Measurements from ENCODE around the gene CHMP6. TPM values are rescaled to one million over a fixed set of nuclear protein-coding genes. Genes with fewer than 3 reads are reported as not detected.

The CHMP6 gene
- total and polyA plus RNA-seq, 4 donors: 9.6 to 24.0 (median 16.7) TPM

DNA sequence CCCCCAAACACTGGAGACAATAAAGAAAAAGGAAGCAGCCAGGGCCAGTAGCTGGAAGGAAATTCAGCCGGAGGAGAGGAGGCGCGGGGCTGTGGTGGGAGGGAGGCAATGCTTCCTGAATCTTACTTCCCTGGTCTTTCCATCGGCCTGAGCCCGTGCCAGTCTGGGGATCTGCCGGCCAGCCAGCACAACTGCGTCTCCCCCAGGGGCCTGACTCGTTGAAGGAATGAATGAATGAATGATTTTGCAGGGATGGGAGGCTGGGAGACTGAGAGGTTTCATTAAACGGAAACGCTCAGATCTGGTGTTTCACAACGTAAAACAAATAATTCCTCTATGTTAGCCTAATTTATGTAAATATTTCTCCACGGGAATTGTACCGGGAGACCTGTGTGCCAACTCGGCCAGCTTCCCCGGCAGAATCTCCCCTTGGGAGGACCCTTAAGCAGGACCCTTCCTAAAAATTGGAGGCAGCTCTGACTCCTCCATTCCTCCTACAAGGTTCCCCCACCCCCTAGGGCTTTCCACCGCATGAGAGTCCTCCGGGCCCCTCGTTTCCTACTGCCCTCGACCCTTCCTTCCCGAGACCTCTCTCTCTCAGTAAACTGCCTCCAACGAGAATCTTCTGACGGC is 42.0 kb downstream of the CHMP6 start:
- no peak for DNase-seq (ENCODE audit: low spot score)
- H3K9ac ChIP-seq (ENCODE audit: low read depth in 1 of 2, low read length in 2 of 2): peak overlapping the region in 1 of 2 donors; percentile 55

DNA sequence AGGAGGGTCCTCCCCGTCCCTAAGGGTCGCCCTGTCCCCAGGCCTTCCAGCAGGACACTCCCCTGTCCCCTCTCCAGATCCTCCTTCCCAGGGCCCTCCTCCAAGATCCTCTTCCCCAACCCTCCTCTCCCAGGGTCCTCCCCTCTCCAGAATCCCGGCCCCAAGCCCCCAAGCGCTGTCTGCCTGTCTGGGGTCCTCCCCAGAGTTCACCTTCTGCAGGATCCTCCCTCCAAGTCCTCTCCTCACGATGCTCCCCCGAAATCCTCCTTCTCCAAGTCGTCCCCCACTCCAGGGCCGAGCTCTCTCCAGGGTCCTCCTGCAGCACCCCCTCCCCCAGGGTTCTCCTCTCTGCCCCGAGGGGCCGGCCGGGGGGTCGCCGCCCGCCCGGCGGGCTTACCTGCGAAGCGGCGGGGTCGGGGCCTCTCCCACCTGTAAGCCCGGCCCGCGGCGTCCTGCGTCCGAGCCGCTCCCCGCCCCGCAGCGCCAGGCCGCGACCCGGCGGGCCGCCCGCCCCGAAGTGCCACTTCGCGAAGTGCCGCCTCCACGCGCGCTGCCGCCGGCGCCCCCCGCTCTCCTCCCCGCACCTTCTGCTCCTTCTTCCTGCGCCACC is 42.6 kb downstream of the CHMP6 start:
- DNase-seq (ENCODE audit: low spot score): no peak
- Histone ChIP-seq H3K4me1 (ENCODE audit: control insufficient read depth in 4 of 4, insufficient read depth in 4 of 4, low read length in 3 of 4) (peaks cover 24 to 76% (median 54%) of the 10 kb centered on the region in 4 donors), H3K9me3 (ENCODE audit: control insufficient read depth in 4 of 4, low read length in 3 of 4) (no peaks in the 10 kb centered on the region), H3K27ac (ENCODE audit: low read depth in 1 of 2, low read length in 2 of 2) (peak overlapping the region; percentile 55 to 61), H3K4me3 (ENCODE audit: low read depth in 1 of 3, low read length in 3 of 3) (peak overlapping the region; percentile 54 to 72 (median 57)), H3K36me3 (ENCODE audit: control insufficient read depth in 4 of 4, insufficient read depth in 3 of 4, low read depth in 1 of 4, low read length in 3 of 4) (no peaks in the 10 kb centered on the region), H3K27me3 (ENCODE audit: control insufficient read depth in 4 of 4, insufficient read depth in 4 of 4, low read length in 3 of 4) (no peaks in the 10 kb centered on the region), H3K9ac (ENCODE audit: low read depth in 1 of 2, low read length in 2 of 2) (peak overlapping the region; percentile 2 to 55)
- WGBS: under 1% methylated on average over 49 of the region's 49 CpGs
- TF ChIP-seq GABPA (IDR thresholded peaks at IDR 0.05 in 1 of 2, conservative IDR thresholded peaks at IDR 0.05 in 1 of 2) (no peak), JUND (IDR thresholded peaks at IDR 0.05) (no peak), SP1 (IDR thresholded peaks at IDR 0.05) (no peak), EGR1 (IDR thresholded peaks at IDR 0.05; ENCODE audit: low read depth in 2 of 2) (no peak), FOXA1 (IDR thresholded peaks at IDR 0.05) (no peak), RAD21 (IDR thresholded peaks at IDR 0.05) (no peak), RXRA (IDR thresholded peaks at IDR 0.05) (no peak), TAF1 (conservative IDR thresholded peaks at IDR 0.05) (no peak), HNF4G (IDR thresholded peaks at IDR 0.05) (no peak), YY1 (IDR thresholded peaks at IDR 0.05) (no peak), FOXA2 (IDR thresholded peaks at IDR 0.05) (no peak)
- TF ChIP-seq, protein P1, sequence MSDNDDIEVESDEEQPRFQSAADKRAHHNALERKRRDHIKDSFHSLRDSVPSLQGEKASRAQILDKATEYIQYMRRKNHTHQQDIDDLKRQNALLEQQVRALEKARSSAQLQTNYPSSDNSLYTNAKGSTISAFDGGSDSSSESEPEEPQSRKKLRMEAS (IDR thresholded peaks at IDR 0.05): no peak
- TF ChIP-seq, protein P2, sequence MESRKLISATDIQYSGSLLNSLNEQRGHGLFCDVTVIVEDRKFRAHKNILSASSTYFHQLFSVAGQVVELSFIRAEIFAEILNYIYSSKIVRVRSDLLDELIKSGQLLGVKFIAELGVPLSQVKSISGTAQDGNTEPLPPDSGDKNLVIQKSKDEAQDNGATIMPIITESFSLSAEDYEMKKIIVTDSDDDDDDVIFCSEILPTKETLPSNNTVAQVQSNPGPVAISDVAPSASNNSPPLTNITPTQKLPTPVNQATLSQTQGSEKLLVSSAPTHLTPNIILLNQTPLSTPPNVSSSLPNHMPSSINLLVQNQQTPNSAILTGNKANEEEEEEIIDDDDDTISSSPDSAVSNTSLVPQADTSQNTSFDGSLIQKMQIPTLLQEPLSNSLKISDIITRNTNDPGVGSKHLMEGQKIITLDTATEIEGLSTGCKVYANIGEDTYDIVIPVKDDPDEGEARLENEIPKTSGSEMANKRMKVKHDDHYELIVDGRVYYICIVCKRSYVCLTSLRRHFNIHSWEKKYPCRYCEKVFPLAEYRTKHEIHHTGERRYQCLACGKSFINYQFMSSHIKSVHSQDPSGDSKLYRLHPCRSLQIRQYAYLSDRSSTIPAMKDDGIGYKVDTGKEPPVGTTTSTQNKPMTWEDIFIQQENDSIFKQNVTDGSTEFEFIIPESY (IDR thresholded peaks at IDR 0.05): no peak
- TF ChIP-seq, protein P3, sequence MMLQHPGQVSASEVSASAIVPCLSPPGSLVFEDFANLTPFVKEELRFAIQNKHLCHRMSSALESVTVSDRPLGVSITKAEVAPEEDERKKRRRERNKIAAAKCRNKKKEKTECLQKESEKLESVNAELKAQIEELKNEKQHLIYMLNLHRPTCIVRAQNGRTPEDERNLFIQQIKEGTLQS (IDR thresholded peaks at IDR 0.05): no peak
- TF ChIP-seq, protein P4, sequence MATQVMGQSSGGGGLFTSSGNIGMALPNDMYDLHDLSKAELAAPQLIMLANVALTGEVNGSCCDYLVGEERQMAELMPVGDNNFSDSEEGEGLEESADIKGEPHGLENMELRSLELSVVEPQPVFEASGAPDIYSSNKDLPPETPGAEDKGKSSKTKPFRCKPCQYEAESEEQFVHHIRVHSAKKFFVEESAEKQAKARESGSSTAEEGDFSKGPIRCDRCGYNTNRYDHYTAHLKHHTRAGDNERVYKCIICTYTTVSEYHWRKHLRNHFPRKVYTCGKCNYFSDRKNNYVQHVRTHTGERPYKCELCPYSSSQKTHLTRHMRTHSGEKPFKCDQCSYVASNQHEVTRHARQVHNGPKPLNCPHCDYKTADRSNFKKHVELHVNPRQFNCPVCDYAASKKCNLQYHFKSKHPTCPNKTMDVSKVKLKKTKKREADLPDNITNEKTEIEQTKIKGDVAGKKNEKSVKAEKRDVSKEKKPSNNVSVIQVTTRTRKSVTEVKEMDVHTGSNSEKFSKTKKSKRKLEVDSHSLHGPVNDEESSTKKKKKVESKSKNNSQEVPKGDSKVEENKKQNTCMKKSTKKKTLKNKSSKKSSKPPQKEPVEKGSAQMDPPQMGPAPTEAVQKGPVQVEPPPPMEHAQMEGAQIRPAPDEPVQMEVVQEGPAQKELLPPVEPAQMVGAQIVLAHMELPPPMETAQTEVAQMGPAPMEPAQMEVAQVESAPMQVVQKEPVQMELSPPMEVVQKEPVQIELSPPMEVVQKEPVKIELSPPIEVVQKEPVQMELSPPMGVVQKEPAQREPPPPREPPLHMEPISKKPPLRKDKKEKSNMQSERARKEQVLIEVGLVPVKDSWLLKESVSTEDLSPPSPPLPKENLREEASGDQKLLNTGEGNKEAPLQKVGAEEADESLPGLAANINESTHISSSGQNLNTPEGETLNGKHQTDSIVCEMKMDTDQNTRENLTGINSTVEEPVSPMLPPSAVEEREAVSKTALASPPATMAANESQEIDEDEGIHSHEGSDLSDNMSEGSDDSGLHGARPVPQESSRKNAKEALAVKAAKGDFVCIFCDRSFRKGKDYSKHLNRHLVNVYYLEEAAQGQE (IDR thresholded peaks at IDR 0.05): no peak
- TF ChIP-seq, protein P5, sequence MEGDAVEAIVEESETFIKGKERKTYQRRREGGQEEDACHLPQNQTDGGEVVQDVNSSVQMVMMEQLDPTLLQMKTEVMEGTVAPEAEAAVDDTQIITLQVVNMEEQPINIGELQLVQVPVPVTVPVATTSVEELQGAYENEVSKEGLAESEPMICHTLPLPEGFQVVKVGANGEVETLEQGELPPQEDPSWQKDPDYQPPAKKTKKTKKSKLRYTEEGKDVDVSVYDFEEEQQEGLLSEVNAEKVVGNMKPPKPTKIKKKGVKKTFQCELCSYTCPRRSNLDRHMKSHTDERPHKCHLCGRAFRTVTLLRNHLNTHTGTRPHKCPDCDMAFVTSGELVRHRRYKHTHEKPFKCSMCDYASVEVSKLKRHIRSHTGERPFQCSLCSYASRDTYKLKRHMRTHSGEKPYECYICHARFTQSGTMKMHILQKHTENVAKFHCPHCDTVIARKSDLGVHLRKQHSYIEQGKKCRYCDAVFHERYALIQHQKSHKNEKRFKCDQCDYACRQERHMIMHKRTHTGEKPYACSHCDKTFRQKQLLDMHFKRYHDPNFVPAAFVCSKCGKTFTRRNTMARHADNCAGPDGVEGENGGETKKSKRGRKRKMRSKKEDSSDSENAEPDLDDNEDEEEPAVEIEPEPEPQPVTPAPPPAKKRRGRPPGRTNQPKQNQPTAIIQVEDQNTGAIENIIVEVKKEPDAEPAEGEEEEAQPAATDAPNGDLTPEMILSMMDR (IDR thresholded peaks at IDR 0.05; ENCODE audit: low read depth, low read length, missing input control): no peak

More for the DNA sequence above, 42.0 kb downstream of the CHMP6 start:
- Histone ChIP-seq H3K27me3 (ENCODE audit: control insufficient read depth in 4 of 4, insufficient read depth in 4 of 4, low read length in 3 of 4) (no peaks in the 10 kb centered on the region), H3K4me1 (ENCODE audit: control insufficient read depth in 4 of 4, insufficient read depth in 4 of 4, low read length in 3 of 4) (peaks cover 21 to 69% (median 47%) of the 10 kb centered on the region in 4 donors), H3K36me3 (ENCODE audit: control insufficient read depth in 4 of 4, insufficient read depth in 3 of 4, low read depth in 1 of 4, low read length in 3 of 4) (no peaks in the 10 kb centered on the region), H3K4me3 (ENCODE audit: low read depth in 1 of 3, low read length in 3 of 3) (peak overlapping the region; percentile 54 to 72 (median 57)), H3K9me3 (ENCODE audit: control insufficient read depth in 4 of 4, low read length in 3 of 4) (no peaks in the 10 kb centered on the region), H3K27ac (ENCODE audit: low read depth in 1 of 2, low read length in 2 of 2) (peak overlapping the region; percentile 55 to 61)
- peak in 1 of 2 donors; percentile 5 for TF ChIP-seq RXRA (IDR thresholded peaks at IDR 0.05)
- TF ChIP-seq, protein P1 (IDR thresholded peaks at IDR 0.05): no peak
- TF ChIP-seq NR2F2 (IDR thresholded peaks at IDR 0.05): no peak
- WGBS: 11% methylated on average over 22 of the region's 22 CpGs

Measured in liver (tissue), 9 donors.